IMR-90 (cell line): Measurements from ENCODE around the gene ARHGAP45. TPM values are rescaled to one million over a fixed set of nuclear protein-coding genes. Genes with fewer than 3 reads are reported as not detected.

Experiments used
- ATAC-seq: fragments of 200-7000 bp; cut with Tn5 transposase; 2 replicates; pipeline ENCODE4 v1.9.1; 2020; ENCODE audit warnings: low read depth, mild to moderate bottlenecking, moderate library complexity
- BruUV-seq: library from RNA; stranded (reverse); fragments of 400-500 nt; replicated peaks from 2 replicates; lab custom pipeline; 2021; lab: Mats Ljungman, UMichigan
- CTCF ChIA-PET: fragments of 300-600 bp; formaldehyde crosslinking; extraction: SDS; loops from one replicate; lab custom pipeline; 2021; ENCODE audit warnings: antibody characterized with exemption; lab: Yijun Ruan, JAX
- POLR2A ChIA-PET: fragments of 300-600 bp; sonication (Branson Sonifier 250); formaldehyde crosslinking; loops from one replicate; lab custom pipeline; 2022; ENCODE audit warnings: antibody characterized with exemption; ENCODE audit not compliant: unreplicated experiment; lab: Charles Lee
- DNase-seq: peaks from one replicate; pipeline ENCODE4 v3.0.0; 2013
- H2AFZ ChIP-seq: replicated peaks from 2 replicates; pipeline ENCODE3; 2013; ENCODE audit warnings: low read length, mild to moderate bottlenecking; ENCODE audit not compliant: poor library complexity
- H2AK5ac ChIP-seq: 2 replicates; pipeline ENCODE4 v1.6.1; 2013; ENCODE audit warnings: low read depth, low read length, inconsistent platforms
- H2AK9ac ChIP-seq: replicated peaks from 2 replicates; pipeline ENCODE3; 2013; ENCODE audit warnings: mild to moderate bottlenecking, low read depth, low read length, moderate library complexity; ENCODE audit not compliant: poor library complexity
- H2BK120ac ChIP-seq: 2 replicates; pipeline ENCODE4 v1.6.1; 2013; ENCODE audit warnings: low read depth, low read length, inconsistent platforms
- H2BK15ac ChIP-seq: 3 replicates; pipeline ENCODE4 v1.6.1; 2013; ENCODE audit warnings: low read depth, low read length, inconsistent platforms
- H2BK20ac ChIP-seq: 2 replicates; pipeline ENCODE4 v1.6.1; 2013; ENCODE audit warnings: low read depth, mild to moderate bottlenecking, inconsistent platforms, low read length, moderate library complexity
- H2BK5ac ChIP-seq: 2 replicates; pipeline ENCODE4 v1.6.1; 2013; ENCODE audit warnings: mild to moderate bottlenecking, low read depth, low read length, inconsistent platforms; ENCODE audit not compliant: poor library complexity, severe bottlenecking
- H3K14ac ChIP-seq: replicated peaks from 2 replicates; pipeline ENCODE4 v1.6.1; 2013; ENCODE audit warnings: low read depth, low read length, inconsistent platforms
- H3K18ac ChIP-seq: 2 replicates; pipeline ENCODE4 v1.6.1; 2013; ENCODE audit warnings: low read depth, low read length, control low read depth
- H3K23ac ChIP-seq: 2 replicates; pipeline ENCODE4 v1.6.1; 2013; ENCODE audit warnings: low read depth, low read length, inconsistent platforms
- H3K27ac ChIP-seq: 2 replicates; pipeline ENCODE4 v1.5.1; 2013; ENCODE audit warnings: mild to moderate bottlenecking, control low read depth, low read length; ENCODE audit not compliant: insufficient read depth
- H3K27me3 ChIP-seq: 2 replicates; pipeline ENCODE4 v1.6.1; 2013; ENCODE audit warnings: low read length; ENCODE audit not compliant: control insufficient read depth, insufficient read depth
- H3K36me3 ChIP-seq: 2 replicates; pipeline ENCODE4 v1.6.1; 2013; ENCODE audit warnings: low read length, mixed read lengths; ENCODE audit not compliant: control insufficient read depth, insufficient read depth
- H3K4ac ChIP-seq: 2 replicates; pipeline ENCODE4 v1.6.1; 2013; ENCODE audit warnings: low read depth, low read length, inconsistent platforms
- H3K4me1 ChIP-seq: 2 replicates; pipeline ENCODE4 v1.6.1; 2013; ENCODE audit warnings: low read length, mixed read lengths; ENCODE audit not compliant: control insufficient read depth, insufficient read depth
- H3K4me2 ChIP-seq: 2 replicates; pipeline ENCODE4 v1.6.1; 2013; ENCODE audit warnings: low read depth, mild to moderate bottlenecking, control low read depth, low read length, moderate library complexity
- H3K4me3 ChIP-seq: 2 replicates; pipeline ENCODE4 v1.5.1; 2013; ENCODE audit warnings: low read depth, mild to moderate bottlenecking, control low read depth, low read length, moderate library complexity; ENCODE audit not compliant: insufficient read depth
- H3K56ac ChIP-seq: 2 replicates; pipeline ENCODE4 v1.6.1; 2013; ENCODE audit warnings: low read length, inconsistent platforms; ENCODE audit not compliant: insufficient read depth; ENCODE audit errors: extremely low read depth
- H3K79me1 ChIP-seq, 2 experiments: 2 replicates each; pipeline ENCODE4 v1.6.1; 2013; ENCODE audit warnings: low read length in 2 of 2, inconsistent platforms in 1 of 2, low read depth in 1 of 2
- H3K9ac ChIP-seq: 2 replicates; pipeline ENCODE4 v1.6.1; 2013; ENCODE audit warnings: low read depth, low read length, control low read depth
- H3K9me1 ChIP-seq: 2 replicates; pipeline ENCODE4 v1.6.1; 2013; ENCODE audit warnings: low read length, inconsistent platforms; ENCODE audit not compliant: insufficient read depth
- H3K9me3 ChIP-seq: 2 replicates; pipeline ENCODE4 v1.6.1; 2013; ENCODE audit warnings: low read length; ENCODE audit not compliant: control insufficient read depth, insufficient read depth
- H4K20me1 ChIP-seq: 2 replicates; pipeline ENCODE4 v1.6.1; 2013; ENCODE audit warnings: low read length, inconsistent platforms; ENCODE audit not compliant: insufficient read depth
- H4K5ac ChIP-seq: 2 replicates; pipeline ENCODE4 v1.6.1; 2013; ENCODE audit warnings: mild to moderate bottlenecking, low read depth, low read length, control low read depth
- H4K8ac ChIP-seq, 2 experiments: 2 replicates each; pipeline ENCODE4 v1.6.1; 2013; ENCODE audit warnings: low read depth in 2 of 2, low read length in 2 of 2, control low read depth in 1 of 2, inconsistent platforms in 1 of 2
- H4K91ac ChIP-seq: 2 replicates; pipeline ENCODE4 v1.6.1; 2013; ENCODE audit warnings: low read depth, low read length, inconsistent platforms; ENCODE audit not compliant: insufficient read depth
- MAFK ChIP-seq: IDR thresholded peaks from 2 replicates; pipeline ENCODE4 v1.6.1; 2012; ENCODE audit warnings: low read depth, low read length, improper control_type of control experiment
- NFE2L2 ChIP-seq: fragments of 150-350 bp; IDR thresholded peaks from 2 replicates; pipeline ENCODE4 v1.6.1; 2016; ENCODE audit warnings: low read depth, mild to moderate bottlenecking, low read length
- POLR2A ChIP-seq: IDR thresholded peaks from 2 replicates; pipeline ENCODE4 v1.6.1; 2012; ENCODE audit warnings: mild to moderate bottlenecking, low read depth, low read length
- RAD21 ChIP-seq: IDR thresholded peaks from 2 replicates; pipeline ENCODE4 v1.6.1; 2012; ENCODE audit warnings: low read length, improper control_type of control experiment
- RCOR1 ChIP-seq: IDR thresholded peaks from 2 replicates; pipeline ENCODE4 v1.6.1; 2012; ENCODE audit warnings: mild to moderate bottlenecking, low read length, improper control_type of control experiment; ENCODE audit not compliant: insufficient replicate concordance
- SMC3 ChIP-seq: fragments of 150-350 bp; IDR thresholded peaks from 2 replicates; pipeline ENCODE4 v1.6.1; 2016; ENCODE audit warnings: low read depth, mild to moderate bottlenecking, antibody characterized with exemption, low read length, moderate library complexity
- WGBS, 2 experiments: methylation state at CpG; one replicate each; pipeline versions ENCODE4 v1.1.5 to v1.1.7; 2013; ENCODE audit warnings: missing lambda C conversion rate in 2 of 2; ENCODE audit not compliant: insufficient read length in 1 of 2; ENCODE audit errors: extremely low coverage in 2 of 2; 5-methylcytosine and 5-hydroxymethylcytosine counted together
- dilution Hi-C: fragments of 300-500 bp; cut with HindIII; formaldehyde crosslinking; loops from one replicate; pipeline ENCODE4 v1.14.3; 2018; ENCODE audit warnings: low sequenced_read_pairs; ENCODE audit not compliant: unreplicated experiment
- in situ Hi-C: fragments of 300-500 bp; cut with MboI; formaldehyde crosslinking; loops from 3 replicates; pipeline ENCODE4 v1.14.3; 2019; ENCODE audit warnings: low sequenced_read_pairs, inconsistent platforms, mixed read lengths
- intact Hi-C: fragments of 100-400 bp; cut with micrococcal nuclease; formaldehyde crosslinking; loops from 2 replicates; pipeline ENCODE4 v1.10.0; 2022
- polyA plus RNA-seq, 3 experiments: library from polyadenylated mRNA; depleted of rRNA; stranded (reverse); fragments of >200 nt; gene quantifications; 2 replicates each; pipeline ENCODE4 v1.2.3, GENCODE V29; 2012; ENCODE audit warnings: low replicate concordance in 1 of 3
- total RNA-seq: library from RNA; depleted of rRNA; stranded (reverse); fragments of >200 nt; gene quantifications from 2 replicates; pipeline ENCODE4 v1.2.3, GENCODE V29; 2012
- TF ChIP-seq, protein P1 (sequence below): fragments of 150-350 bp; IDR thresholded peaks from 2 replicates; pipeline ENCODE4 v1.6.1; 2016; ENCODE audit warnings: low read depth, mild to moderate bottlenecking, low read length, moderate library complexity, borderline replicate concordance

The ARHGAP45 gene
- total and polyA plus RNA-seq, 2 of the 4 experiments (the other 2 are of a cell fraction), result 1.3 to 1.7 TPM

DNA sequence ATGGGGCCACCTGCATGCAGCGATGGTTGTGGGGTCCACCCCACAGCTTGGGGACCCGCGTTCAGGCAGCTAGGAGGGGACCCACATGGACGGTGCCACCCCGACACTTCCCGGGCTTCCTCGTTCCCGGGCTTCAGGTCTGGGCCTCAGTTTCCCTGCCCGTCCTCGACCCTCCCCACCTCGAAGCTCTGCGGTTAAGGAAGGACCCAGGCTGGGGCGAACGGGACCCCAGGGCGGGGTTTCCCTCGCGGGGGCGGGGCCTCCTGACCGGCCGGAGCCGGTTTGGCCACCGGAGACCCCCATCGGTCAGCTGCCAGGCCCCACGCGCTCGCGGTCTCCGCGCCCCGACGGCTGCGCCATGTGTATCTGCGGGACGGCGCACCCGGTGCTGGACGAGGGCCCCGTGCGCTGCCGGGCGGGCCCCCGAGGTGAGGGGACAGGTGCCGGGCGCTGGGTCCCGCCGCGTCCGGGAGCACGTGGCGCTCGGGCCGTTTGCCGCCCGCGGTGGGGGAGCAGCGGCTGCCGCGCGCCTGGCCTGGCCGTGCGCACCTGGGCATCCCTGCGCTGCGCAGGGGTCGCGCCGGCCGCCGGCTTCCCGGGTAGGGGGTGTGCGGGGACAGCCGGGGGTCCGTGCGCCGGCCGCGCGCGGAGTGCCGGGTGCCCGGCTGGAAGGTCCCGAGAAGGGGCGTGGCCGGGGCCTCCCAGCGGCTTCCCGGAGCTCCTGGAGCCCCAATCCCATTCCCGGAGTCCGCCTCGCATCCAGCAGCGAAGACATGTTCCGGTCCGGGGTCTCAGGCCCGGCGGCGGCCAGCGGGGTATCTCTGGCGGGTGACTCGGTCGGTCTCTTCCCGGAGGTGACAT is 4.2 kb downstream of the ARHGAP45 start:
- H3K56ac ChIP-seq, result no peak overlapping the region
- TF ChIP-seq, protein P1, sequence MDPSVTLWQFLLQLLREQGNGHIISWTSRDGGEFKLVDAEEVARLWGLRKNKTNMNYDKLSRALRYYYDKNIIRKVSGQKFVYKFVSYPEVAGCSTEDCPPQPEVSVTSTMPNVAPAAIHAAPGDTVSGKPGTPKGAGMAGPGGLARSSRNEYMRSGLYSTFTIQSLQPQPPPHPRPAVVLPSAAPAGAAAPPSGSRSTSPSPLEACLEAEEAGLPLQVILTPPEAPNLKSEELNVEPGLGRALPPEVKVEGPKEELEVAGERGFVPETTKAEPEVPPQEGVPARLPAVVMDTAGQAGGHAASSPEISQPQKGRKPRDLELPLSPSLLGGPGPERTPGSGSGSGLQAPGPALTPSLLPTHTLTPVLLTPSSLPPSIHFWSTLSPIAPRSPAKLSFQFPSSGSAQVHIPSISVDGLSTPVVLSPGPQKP, result no peak
- TF ChIP-seq RCOR1 (no peak), POLR2A (no peak), NFE2L2 (no peak), MAFK (no peak), RAD21 (no peak), SMC3 (no peak)
- H2AK5ac ChIP-seq, result no peak overlapping the region
- H3K18ac ChIP-seq, result no peak overlapping the region
- ATAC-seq, result peak; percentile 28
- H4K91ac ChIP-seq, result no peak overlapping the region
- H3K23ac ChIP-seq, result no peak overlapping the region
- H3K79me1 ChIP-seq, result no peaks in the 10 kb centered on the region
- H3K27ac ChIP-seq, result no peak overlapping the region
- H3K9me1 ChIP-seq, result no peaks in the 10 kb centered on the region
- peaks cover 3% of the 10 kb centered on the region; the same call in 1 of the 2 replicates for H3K4me1 ChIP-seq
- H2AFZ ChIP-seq, result peak overlapping the region; percentile 70
- H2BK15ac ChIP-seq, result no peak overlapping the region
- H3K9me3 ChIP-seq, result peaks cover 2% of the 10 kb centered on the region; the same call in 1 of the 2 replicates
- 3% methylated on average over 43 of the region's 99 CpGs; no CpG with 5 or more reads in 1 of the 2 experiments for WGBS, 2 experiments
- no peak for DNase-seq
- no peak overlapping the region for H3K9ac ChIP-seq
- H3K4ac ChIP-seq, result no peak overlapping the region
- no peak overlapping the region for H2BK20ac ChIP-seq
- no TSS peak for BruUV-seq
- H3K14ac ChIP-seq, result no peak overlapping the region
- dilution Hi-C loops, result no loop called here
- no peaks in the 10 kb centered on the region for H3K36me3 ChIP-seq
- H4K5ac ChIP-seq, result no peak overlapping the region
- no peaks in the 10 kb centered on the region; the same call in 1 of the 2 replicates for H4K20me1 ChIP-seq
- POLR2A ChIA-PET, result no interaction called here
- H2BK120ac ChIP-seq, result no peak overlapping the region
- H4K8ac ChIP-seq, result no peak overlapping the region
- peak overlapping the region; percentile 76 for H2AK9ac ChIP-seq
- in situ Hi-C loops, result no loop called here
- CTCF ChIA-PET, result interaction anchor here (0.5 kb wide), 1 partner anchor 49 kb away, joined by 3 read pairs; no protein-coding TSS in a partner anchor
- no peak overlapping the region; the same call in 1 of the 2 replicates for H3K4me2 ChIP-seq
- peaks cover 45% of the 10 kb centered on the region for H3K27me3 ChIP-seq
- intact Hi-C loops, result no loop called here
- no peak overlapping the region for H2BK5ac ChIP-seq
- no peak overlapping the region for H3K4me3 ChIP-seq
